ENCODE results near the gene SCNM1.
A peak's percentile ranks its signal among the peaks of the same experiment; 100 is the strongest.
"Not testable (repeated sequence)": the region's sequence is repeated elsewhere in the genome, so short reads cannot be mapped to it uniquely, and the experiment has no call there.

The SCNM1 gene

DNA sequence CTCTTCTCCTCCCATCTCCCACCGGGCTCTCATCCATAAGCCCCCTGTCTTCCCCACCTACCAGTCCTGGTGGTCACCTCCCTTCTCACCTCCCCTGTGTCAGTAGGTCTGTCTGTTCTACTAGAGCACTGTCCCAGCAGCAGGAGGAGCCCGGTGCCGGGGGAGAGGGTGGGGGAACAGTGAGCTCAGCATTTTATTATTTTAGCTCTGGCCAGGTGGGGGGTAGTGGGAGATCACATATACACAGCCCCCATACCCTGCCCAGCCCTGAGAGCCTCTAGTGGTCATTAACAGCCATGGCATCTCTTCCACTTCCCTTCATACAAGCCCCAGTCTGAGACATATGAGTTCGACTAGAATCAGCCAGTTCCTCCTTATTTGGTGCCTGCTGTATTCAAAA is 9.9 kb downstream of the SCNM1 start, which contains the start of gene TMOD4:
Gene TMOD4 (minus strand): TSS at position 119 of the 400 bp plus-strand sequence. CDS start 1,106 bp downstream, outside the sequence.
- TF ChIP-seq, protein P1, sequence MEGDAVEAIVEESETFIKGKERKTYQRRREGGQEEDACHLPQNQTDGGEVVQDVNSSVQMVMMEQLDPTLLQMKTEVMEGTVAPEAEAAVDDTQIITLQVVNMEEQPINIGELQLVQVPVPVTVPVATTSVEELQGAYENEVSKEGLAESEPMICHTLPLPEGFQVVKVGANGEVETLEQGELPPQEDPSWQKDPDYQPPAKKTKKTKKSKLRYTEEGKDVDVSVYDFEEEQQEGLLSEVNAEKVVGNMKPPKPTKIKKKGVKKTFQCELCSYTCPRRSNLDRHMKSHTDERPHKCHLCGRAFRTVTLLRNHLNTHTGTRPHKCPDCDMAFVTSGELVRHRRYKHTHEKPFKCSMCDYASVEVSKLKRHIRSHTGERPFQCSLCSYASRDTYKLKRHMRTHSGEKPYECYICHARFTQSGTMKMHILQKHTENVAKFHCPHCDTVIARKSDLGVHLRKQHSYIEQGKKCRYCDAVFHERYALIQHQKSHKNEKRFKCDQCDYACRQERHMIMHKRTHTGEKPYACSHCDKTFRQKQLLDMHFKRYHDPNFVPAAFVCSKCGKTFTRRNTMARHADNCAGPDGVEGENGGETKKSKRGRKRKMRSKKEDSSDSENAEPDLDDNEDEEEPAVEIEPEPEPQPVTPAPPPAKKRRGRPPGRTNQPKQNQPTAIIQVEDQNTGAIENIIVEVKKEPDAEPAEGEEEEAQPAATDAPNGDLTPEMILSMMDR (IDR thresholded peaks at IDR 0.05; ENCODE audit: low read depth, low read length, missing control alignments): peak; percentile 75
- Histone ChIP-seq H3K4me3 (ENCODE audit: low read depth, low read length) (no peak within 1 kb of the TSS), H3K36me3 (replicated peaks) (peaks cover 50% of the 10 kb centered on the region), H3K27ac (no peak within 1 kb of the TSS), H3K27me3 (replicated peaks) (no peaks in the 10 kb centered on the region)
- in situ Hi-C loops (cut with HindIII; ENCODE audit: low pct_ligation_motif_present, low sequenced_read_pairs): no loop called here
- DNase-seq: peak; percentile 19

- H3K4me3 ChIP-seq (ENCODE audit: low read depth, low read length): no peak overlapping the region
These were observed 10.6 kb downstream of the SCNM1 start for GRCh38 chr1:151176514-151177045.

DNA sequence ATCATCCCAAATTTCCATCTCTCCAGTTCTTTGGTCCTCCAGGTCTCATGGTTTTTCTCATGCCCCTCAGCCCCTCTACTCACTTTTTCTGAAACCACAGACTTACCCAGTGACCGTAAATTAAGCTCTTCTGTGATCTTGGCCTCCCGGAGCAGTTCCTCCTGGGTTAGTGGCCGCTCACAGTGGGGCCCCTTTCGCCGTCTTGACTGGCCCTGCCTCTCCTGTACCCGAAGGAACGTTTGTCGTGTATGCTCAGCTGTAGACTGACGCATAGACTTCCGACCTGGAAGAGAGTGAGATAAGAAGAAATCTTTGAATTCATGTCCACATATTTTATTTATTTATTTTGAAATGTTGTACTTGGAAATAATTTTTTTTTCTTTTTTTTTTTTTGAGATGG is 18.3 kb downstream of the SCNM1 start:
- TF ChIP-seq, protein P1 (IDR thresholded peaks at IDR 0.05; ENCODE audit: low read depth, low read length, missing control alignments): no peak
- no peak for DNase-seq
- in situ Hi-C loops (cut with HindIII; ENCODE audit: low pct_ligation_motif_present, low sequenced_read_pairs): no loop called here

More at GRCh38 chr1:151176514-151177045, 10.6 kb downstream of the SCNM1 start:
- DNase-seq: no peak
- Histone ChIP-seq H3K27ac (no peak overlapping the region), H3K36me3 (replicated peaks) (peaks cover 49% of the 10 kb centered on the region), H3K27me3 (replicated peaks) (no peaks in the 10 kb centered on the region)
- in situ Hi-C loops (cut with HindIII; ENCODE audit: low pct_ligation_motif_present, low sequenced_read_pairs): no loop called here
- TF ChIP-seq, protein P1 (IDR thresholded peaks at IDR 0.05; ENCODE audit: low read depth, low read length, missing control alignments): no peak

GRCh38 chr1:151187205-151187604 is 21.3 kb downstream of the SCNM1 start:
- H3K27ac ChIP-seq: no peak overlapping the region
- in situ Hi-C loops (cut with HindIII; ENCODE audit: low pct_ligation_motif_present, low sequenced_read_pairs): no loop called here
- TF ChIP-seq, protein P1 (IDR thresholded peaks at IDR 0.05; ENCODE audit: low read depth, low read length, missing control alignments): no peak
- DNase-seq: no peak
- H3K27me3 ChIP-seq (replicated peaks): no peaks in the 10 kb centered on the region
- H3K36me3 ChIP-seq (replicated peaks): peaks cover 29% of the 10 kb centered on the region
- no peak overlapping the region for H3K4me3 ChIP-seq (ENCODE audit: low read depth, low read length)

More for the DNA sequence above, 18.3 kb downstream of the SCNM1 start:
- Histone ChIP-seq H3K27ac (no peak overlapping the region), H3K27me3 (replicated peaks) (no peaks in the 10 kb centered on the region), H3K36me3 (replicated peaks) (peaks cover 55% of the 10 kb centered on the region), H3K4me3 (ENCODE audit: low read depth, low read length) (no peak overlapping the region)

DNA sequence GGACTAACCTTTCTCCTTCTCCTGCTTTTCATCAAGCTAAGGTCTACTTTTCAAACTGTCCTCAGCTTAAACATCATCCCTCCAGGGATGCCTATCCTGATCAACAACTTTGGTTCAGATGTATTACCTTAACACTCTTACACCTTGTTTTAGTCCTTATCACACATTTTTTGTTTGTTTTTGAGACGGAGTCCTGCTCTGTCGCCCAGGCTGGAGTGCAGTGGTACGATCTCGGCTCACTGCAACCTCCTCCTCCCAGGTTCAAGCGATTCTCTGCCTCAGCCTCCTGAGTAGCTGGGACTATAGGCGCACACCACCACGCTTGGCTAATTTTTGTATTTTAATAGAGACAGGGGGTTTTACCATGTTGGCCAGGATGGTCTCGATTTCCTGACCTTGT is 22.7 kb downstream of the SCNM1 start:
- Histone ChIP-seq H3K36me3 (replicated peaks) (peaks cover 18% of the 10 kb centered on the region), H3K4me3 (ENCODE audit: low read depth, low read length) (peak overlapping the region; percentile 93)
- H3K27me3 ChIP-seq (replicated peaks); in situ Hi-C loops (cut with HindIII; ENCODE audit: low pct_ligation_motif_present, low sequenced_read_pairs); H3K27ac ChIP-seq; DNase-seq: not testable (repeated sequence)

GRCh38 chr1:151189637-151190445 is 23.9 kb downstream of the SCNM1 start, which contains the start of gene VPS72:
VPS72 (minus strand) TSS chr1:151190197; CDS start chr1:151190121, 76 bp downstream.
- peak; percentile 90 for DNase-seq
- TF ChIP-seq, protein P1 (IDR thresholded peaks at IDR 0.05; ENCODE audit: low read depth, low read length, missing control alignments): no peak
- Histone ChIP-seq H3K4me3 (ENCODE audit: low read depth, low read length) (peak within 1 kb of the TSS; percentile 93), H3K27ac (peak within 1 kb of the TSS; percentile 68), H3K27me3 (replicated peaks) (no peaks in the 10 kb centered on the region), H3K36me3 (replicated peaks) (peaks cover 9% of the 10 kb centered on the region)
- in situ Hi-C loops (cut with HindIII; ENCODE audit: low pct_ligation_motif_present, low sequenced_read_pairs): no loop called here
